ENCODE results near the gene TRIM43B. TPM values are rescaled to one million over a fixed set of nuclear protein-coding genes. Genes with fewer than 3 reads are reported as not detected.

The TRIM43B gene
- total RNA-seq, 2 donors from 2014 or later = not detected

Other genes with a start within 250 kb of the TRIM43B start
- gene PROM2, start 210.3 kb downstream of the TRIM43B start, total RNA-seq = under 1 TPM; 0.38 to 0.39 TPM
- gene KCNIP3, start 187.4 kb downstream of the TRIM43B start, total RNA-seq = not detected
- gene FAHD2A, start 82.0 kb downstream of the TRIM43B start, total RNA-seq = 10 to 100 TPM; 35.7 to 40.6 TPM
- gene TRIM43, start 107.2 kb upstream of the TRIM43B start, total RNA-seq = not detected

Data from activated T-cell treated with anti-CD3 and anti-CD28 coated beads, Interleukin-2, amount 50 U/mL, for 72 hours (primary cell).